Measurements from ENCODE around the gene NR6A1.

- no peak for TF ChIP-seq CTCF (IDR thresholded peaks at IDR 0.05)
- no peak for TF ChIP-seq POLR2A (IDR thresholded peaks at IDR 0.05)
Measured at GRCh38 chr9:124707666-124708065, 63.4 kb downstream of the NR6A1 start.
